Measurements from ENCODE around the gene UPF1. TPM values are rescaled to one million over a fixed set of nuclear protein-coding genes. Genes with fewer than 3 reads are reported as not detected.

UPF1 gene
- total RNA-seq, 1 experiment from 2014 or later = 92.6 TPM

DNA sequence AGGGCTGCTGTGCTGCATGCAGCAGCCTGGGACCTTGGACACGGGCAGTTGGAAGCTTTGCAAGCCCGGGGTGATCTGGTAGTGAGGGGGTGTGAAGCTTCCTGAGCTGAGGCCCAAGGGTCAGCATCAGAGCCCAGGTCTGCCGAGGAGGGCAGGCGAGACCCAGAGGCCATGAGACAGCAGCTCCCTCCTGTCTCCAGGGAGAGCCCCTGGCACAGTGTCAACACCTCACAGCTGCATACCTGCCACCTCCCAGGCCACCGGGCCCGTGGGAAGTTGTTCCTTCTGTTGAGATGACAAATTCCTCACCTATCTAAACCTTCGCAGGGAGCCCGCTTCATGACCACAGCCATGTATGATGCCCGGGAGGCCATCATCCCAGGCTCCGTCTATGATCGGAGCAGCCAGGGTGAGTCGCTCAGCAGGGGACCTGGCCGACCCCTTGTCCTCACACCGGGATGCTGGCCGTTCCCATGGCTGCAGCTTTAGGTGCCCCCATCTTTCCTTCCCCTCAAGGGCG is 32.1 kb downstream of the UPF1 start:
- H3K27me3 ChIP-seq (ENCODE audit: control insufficient read depth, insufficient read depth, low read length) = no peaks in the 10 kb centered on the region
- no peak overlapping the region for H3K4me3 ChIP-seq (ENCODE audit: insufficient read depth, low read depth, low read length)
- peak; percentile 59 for DNase-seq
- peaks cover 49% of the 10 kb centered on the region for H3K36me3 ChIP-seq (replicated peaks; ENCODE audit: control insufficient read depth, insufficient read depth, low read length)

- DNase-seq = peak; percentile 77
- Histone ChIP-seq H3K4me3 (ENCODE audit: insufficient read depth, low read depth, low read length) (no peak overlapping the region), H3K36me3 (replicated peaks; ENCODE audit: control insufficient read depth, insufficient read depth, low read length) (peaks cover 35% of the 10 kb centered on the region), H3K27me3 (ENCODE audit: control insufficient read depth, insufficient read depth, low read length) (no peaks in the 10 kb centered on the region)
Observed at GRCh38 chr19:18865106-18865972, 33.6 kb downstream of the UPF1 start.

DNA sequence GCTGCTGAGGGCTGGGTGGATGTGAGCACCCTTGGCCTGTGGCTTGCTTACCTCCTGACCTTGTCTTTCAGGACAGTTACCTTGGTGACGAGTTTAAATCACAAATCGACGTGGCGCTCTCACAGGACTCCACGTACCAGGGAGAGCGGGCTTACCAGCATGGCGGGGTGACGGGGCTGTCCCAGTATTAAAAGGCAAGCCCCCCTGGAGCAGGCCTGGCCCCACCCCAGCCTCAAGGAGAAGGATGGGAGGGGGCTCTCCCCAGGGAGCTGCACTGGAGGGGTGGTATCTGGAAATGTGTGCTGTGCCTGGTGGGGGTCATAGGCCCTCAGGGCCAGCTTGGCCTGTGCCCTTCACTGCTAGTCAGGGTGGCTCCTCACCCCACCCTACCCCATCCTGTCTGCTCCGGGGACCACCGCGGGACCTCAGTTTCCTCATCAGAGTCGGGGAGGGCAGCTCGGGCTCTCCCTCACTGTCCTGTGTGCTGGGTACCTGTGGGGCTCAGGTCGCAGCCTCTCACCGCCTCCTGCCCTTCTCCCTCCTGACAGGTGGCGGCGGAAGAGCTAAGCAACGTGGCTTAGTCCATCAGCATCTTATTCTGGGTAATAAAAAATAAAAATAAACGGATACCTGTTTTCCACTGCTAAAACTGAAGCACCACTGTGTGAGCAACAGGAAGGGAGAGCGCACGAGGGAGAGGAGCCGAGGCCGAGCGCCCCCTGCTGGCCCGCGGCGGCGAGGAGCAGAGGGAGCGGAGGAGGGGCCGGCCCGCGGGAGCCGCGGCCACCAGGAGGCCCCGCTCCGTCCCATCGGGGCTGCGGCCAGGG is 34.4 kb downstream of the UPF1 start:
- no peak overlapping the region for H3K4me3 ChIP-seq (ENCODE audit: insufficient read depth, low read depth, low read length)
- peaks cover 26% of the 10 kb centered on the region for H3K36me3 ChIP-seq (replicated peaks; ENCODE audit: control insufficient read depth, insufficient read depth, low read length)
- peak; percentile 99 for DNase-seq
- no peaks in the 10 kb centered on the region for H3K27me3 ChIP-seq (ENCODE audit: control insufficient read depth, insufficient read depth, low read length)

DNA sequence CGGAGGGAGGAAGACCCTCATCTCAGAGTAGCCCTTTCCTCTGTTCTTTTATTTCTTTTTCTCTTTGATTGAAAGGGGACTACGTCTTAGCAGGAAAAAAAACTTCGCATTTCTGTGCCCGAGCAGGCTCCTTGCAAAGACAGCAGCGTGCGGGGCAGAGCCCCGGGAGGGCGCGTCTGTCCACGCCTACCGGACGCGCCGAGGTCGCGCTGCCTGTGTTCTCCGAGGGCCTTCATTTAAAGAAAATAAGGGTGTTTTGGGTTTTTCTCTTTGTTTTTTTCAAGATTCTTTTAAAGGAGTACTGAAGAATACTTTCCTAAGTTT is 35.0 kb downstream of the UPF1 start:
- H3K4me3 ChIP-seq (ENCODE audit: insufficient read depth, low read depth, low read length) = no peak overlapping the region
- H3K36me3 ChIP-seq (replicated peaks; ENCODE audit: control insufficient read depth, insufficient read depth, low read length) = peaks cover 22% of the 10 kb centered on the region
- H3K27me3 ChIP-seq (ENCODE audit: control insufficient read depth, insufficient read depth, low read length) = no peaks in the 10 kb centered on the region
- DNase-seq = no peak

DNA sequence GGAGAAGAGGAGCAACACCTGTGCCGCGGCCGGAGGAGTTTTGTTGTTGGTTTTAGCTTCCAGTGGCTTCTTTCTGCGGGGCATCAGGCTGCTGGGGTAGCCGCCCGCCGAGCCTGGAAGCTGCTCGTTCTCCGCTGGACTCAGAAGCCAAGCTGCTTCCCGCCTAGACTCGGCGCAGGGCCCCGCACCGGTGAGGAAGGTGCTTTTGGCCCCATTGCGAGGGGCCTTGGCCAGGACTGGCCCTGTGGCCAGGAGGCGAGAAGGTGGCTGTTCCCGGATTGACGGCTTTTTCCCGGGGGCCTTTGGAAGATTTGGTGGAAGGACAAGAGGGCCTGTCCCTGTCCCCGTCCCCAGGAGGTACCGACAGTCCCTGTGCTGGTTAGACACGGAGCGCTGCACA is 35.4 kb downstream of the UPF1 start:
- DNase-seq = no peak
- no peaks in the 10 kb centered on the region for H3K27me3 ChIP-seq (ENCODE audit: control insufficient read depth, insufficient read depth, low read length)
- peaks cover 17% of the 10 kb centered on the region for H3K36me3 ChIP-seq (replicated peaks; ENCODE audit: control insufficient read depth, insufficient read depth, low read length)
- no peak overlapping the region for H3K4me3 ChIP-seq (ENCODE audit: insufficient read depth, low read depth, low read length)

DNA sequence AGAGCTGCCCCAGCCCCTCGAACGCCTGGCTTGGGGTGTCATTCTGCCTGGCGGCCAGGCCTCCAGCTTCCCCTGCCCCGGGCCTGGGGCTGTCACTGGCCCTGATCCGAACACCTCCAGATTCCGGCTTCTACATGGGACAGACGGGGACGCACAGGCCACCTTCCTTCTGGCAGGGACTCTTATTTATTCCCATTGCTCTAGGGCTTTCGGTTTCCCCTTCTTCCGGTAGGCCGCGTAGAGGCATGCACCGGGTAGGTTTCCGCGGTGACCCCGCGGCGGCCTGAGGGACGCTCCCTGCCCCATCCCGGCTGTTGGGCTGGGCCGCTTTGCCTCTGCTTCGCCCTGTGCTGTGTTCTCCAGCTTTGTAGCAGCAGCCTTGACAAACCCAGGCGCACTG is 36.0 kb downstream of the UPF1 start:
- H3K4me3 ChIP-seq (ENCODE audit: insufficient read depth, low read depth, low read length) = no peak overlapping the region
- no peaks in the 10 kb centered on the region for H3K27me3 ChIP-seq (ENCODE audit: control insufficient read depth, insufficient read depth, low read length)
- no peak for DNase-seq
- peaks cover 13% of the 10 kb centered on the region for H3K36me3 ChIP-seq (replicated peaks; ENCODE audit: control insufficient read depth, insufficient read depth, low read length)

DNA sequence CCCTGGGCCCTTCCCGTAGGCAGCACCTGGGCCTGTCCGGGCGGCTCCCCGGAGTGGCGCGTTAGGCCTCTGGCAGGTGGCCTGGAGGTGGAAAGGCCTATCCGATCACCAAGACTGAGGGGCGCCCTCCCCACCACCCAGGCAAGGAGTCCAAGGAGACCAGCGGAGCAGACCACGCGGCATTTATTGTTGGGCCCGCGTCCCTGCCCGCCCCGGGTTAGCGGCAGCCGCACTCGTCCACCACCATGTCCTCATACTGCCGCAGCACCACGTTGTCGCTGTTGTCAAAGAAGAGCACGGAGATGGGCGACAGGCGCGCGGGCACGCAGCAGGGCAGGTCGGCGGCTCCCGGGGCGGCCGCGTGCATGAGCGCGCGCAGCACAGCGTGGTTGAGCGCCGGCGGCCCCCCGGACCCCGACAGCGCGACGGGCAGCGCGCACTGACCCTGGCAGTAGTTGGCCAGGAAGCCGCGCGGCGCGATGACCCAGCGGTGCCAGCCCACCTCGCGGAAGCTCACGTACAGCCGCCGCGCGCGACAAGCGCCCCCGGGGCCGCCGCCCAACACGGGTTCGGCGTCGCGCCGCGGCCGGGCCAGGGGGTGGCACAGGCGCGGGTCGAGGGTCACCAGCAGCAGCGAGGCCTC is 36.7 kb downstream of the UPF1 start:
- Histone ChIP-seq H3K4me3 (ENCODE audit: insufficient read depth, low read depth, low read length) (no peak overlapping the region), H3K27me3 (ENCODE audit: control insufficient read depth, insufficient read depth, low read length) (no peaks in the 10 kb centered on the region), H3K36me3 (replicated peaks; ENCODE audit: control insufficient read depth, insufficient read depth, low read length) (peaks cover 9% of the 10 kb centered on the region)
- peak; percentile 74 for DNase-seq

GRCh38 chr19:18869023-18869618 is 37.4 kb downstream of the UPF1 start:
- Histone ChIP-seq H3K36me3 (replicated peaks; ENCODE audit: control insufficient read depth, insufficient read depth, low read length) (peaks cover 5% of the 10 kb centered on the region), H3K27me3 (ENCODE audit: control insufficient read depth, insufficient read depth, low read length) (no peaks in the 10 kb centered on the region), H3K4me3 (ENCODE audit: insufficient read depth, low read depth, low read length) (no peak overlapping the region)
- peak; percentile 80 for DNase-seq

DNA sequence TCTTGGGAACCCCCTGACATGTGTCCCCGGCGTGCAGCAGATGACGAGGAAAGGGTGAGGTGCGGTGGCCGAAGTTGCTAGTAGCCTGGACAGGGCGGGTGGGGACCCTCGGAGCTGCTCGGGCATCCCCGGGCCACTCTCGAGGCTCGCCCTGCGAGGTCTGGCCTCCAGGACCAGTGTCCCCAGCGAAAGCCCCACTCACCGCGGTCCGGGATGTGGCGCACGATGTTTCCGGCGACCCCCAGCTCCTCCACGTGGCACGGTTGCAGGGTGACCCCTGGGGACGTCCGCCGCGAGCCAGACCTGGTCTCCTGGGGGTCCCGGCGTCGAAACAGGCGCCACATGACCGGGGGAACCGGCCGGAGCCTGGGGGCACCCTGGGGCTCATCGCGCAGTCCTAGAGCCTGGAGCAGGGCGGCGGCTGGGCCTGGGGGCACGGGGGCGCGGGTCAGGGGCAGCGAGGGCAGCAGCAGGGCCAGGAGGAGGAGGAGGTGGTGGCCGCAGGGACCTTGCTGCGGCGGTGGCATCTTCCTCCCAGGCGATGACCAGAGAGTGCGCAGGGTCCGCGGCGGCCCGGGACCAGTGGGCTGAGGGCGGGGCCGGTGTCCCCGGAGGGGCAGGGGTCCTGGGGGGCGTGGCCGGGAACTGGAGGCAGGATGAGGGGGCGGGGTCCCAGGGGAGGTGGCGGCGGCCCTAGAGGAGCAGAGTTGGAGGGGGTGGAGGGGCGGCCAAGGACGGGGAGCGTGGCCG is 38.2 kb downstream of the UPF1 start:
- DNase-seq = peak; percentile 99
- H3K27me3 ChIP-seq (ENCODE audit: control insufficient read depth, insufficient read depth, low read length) = no peaks in the 10 kb centered on the region

GRCh38 chr19:18870531-18871172 is 38.9 kb downstream of the UPF1 start:
- no peak for DNase-seq
- no peaks in the 10 kb centered on the region for H3K27me3 ChIP-seq (ENCODE audit: control insufficient read depth, insufficient read depth, low read length)
- peaks cover 4% of the 10 kb centered on the region for H3K36me3 ChIP-seq (replicated peaks; ENCODE audit: control insufficient read depth, insufficient read depth, low read length)
- H3K4me3 ChIP-seq (ENCODE audit: insufficient read depth, low read depth, low read length) = peak overlapping the region; percentile 16; the same call in 1 of the 2 replicates

More for the DNA sequence above, 38.2 kb downstream of the UPF1 start:
- Histone ChIP-seq H3K36me3 (replicated peaks; ENCODE audit: control insufficient read depth, insufficient read depth, low read length) (peaks cover 5% of the 10 kb centered on the region), H3K4me3 (ENCODE audit: insufficient read depth, low read depth, low read length) (no peak overlapping the region; the same call in 1 of the 2 replicates)

GRCh38 chr19:18871543-18871942 is 39.8 kb downstream of the UPF1 start:
- DNase-seq = no peak
- peaks cover 4% of the 10 kb centered on the region for H3K36me3 ChIP-seq (replicated peaks; ENCODE audit: control insufficient read depth, insufficient read depth, low read length)

DNA sequence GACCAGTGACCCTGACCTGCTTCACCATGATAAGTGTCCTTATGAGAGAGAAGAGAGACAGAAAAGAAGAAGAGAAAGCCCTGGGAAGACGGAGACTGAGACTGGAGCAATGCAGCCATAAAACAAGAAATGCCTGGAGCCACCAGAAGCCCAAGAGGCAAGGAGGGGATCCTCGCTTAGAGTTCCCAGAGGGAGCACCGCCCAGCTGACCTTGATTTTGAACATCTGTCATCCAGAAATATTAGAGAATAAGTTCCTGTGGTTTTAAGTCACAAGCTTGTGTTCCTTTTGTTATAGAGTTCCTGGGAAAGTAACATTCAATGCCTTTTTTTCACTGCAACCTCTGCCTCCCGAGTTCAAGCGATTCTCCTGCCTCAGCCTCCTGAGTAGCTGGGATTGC is 44.0 kb downstream of the UPF1 start:
- no peak for DNase-seq
- Histone ChIP-seq H3K36me3 (replicated peaks; ENCODE audit: control insufficient read depth, insufficient read depth, low read length) (peaks cover 1% of the 10 kb centered on the region; the same call in 1 of the 2 replicates), H3K27me3 (ENCODE audit: control insufficient read depth, insufficient read depth, low read length) (no peaks in the 10 kb centered on the region), H3K4me3 (ENCODE audit: insufficient read depth, low read depth, low read length) (no peak overlapping the region)

More at GRCh38 chr19:18871543-18871942, 39.8 kb downstream of the UPF1 start:
- no peak overlapping the region for H3K4me3 ChIP-seq (ENCODE audit: insufficient read depth, low read depth, low read length)
- H3K27me3 ChIP-seq (ENCODE audit: control insufficient read depth, insufficient read depth, low read length) = no peaks in the 10 kb centered on the region

- DNase-seq = no peak
- Histone ChIP-seq H3K36me3 (replicated peaks; ENCODE audit: control insufficient read depth, insufficient read depth, low read length) (peaks cover 1% of the 10 kb centered on the region; the same call in 1 of the 2 replicates), H3K4me3 (ENCODE audit: insufficient read depth, low read depth, low read length) (no peak overlapping the region), H3K27me3 (ENCODE audit: control insufficient read depth, insufficient read depth, low read length) (no peaks in the 10 kb centered on the region)
Observed at GRCh38 chr19:18876865-18877264, 45.1 kb downstream of the UPF1 start.

Data from H7 (cell line).